A549 treated with Hydrocortisone at 1 μM for 4 hours (cell line): ENCODE data around the gene PTGR3. TPM values are rescaled to one million over a fixed set of nuclear protein-coding genes. Genes with fewer than 3 reads are reported as not detected.

Source experiments
- total RNA-seq: library from RNA; stranded (reverse); fragments of 200-300 nt; extraction: Qiagen RNA extraction; gene quantifications from 5 replicates; pipeline ENCODE4 v1.2.3, GENCODE V29; 2022

The PTGR3 gene
- total RNA-seq = 14.6 to 20.3 TPM (median 16.2 TPM) in 5 replicates

GRCh38 chr18:75209129-75209950 is at the start of gene PTGR3:
Gene PTGR3 (minus strand): TSS chr18:75209139. CDS start chr18:75209058, 81 bp downstream.

GRCh38 chr18:75210274-75211001 is 1.5 kb upstream of the PTGR3 start, which contains the start of gene TSHZ1:
Gene TSHZ1 (plus strand): TSS chr18:75210797. CDS start chr18:75211877, 1,080 bp downstream.

Other genes with a start within 250 kb of the PTGR3 start
- gene TSHZ1, start 1.7 kb upstream of the PTGR3 start, total RNA-seq = 5.5 to 6.4 TPM (median 6.1 TPM) in 5 replicates
- not detected in 5 replicates for gene SMIM21, start 218.6 kb upstream of the PTGR3 start, total RNA-seq